HG02642 (cell line): ENCODE results near the gene GPRC5D.

Experiments
- ATAC-seq: cut with Tn5 transposase; IDR thresholded peaks from one replicate; pipeline ENCODE4 v1.9.1; 2021; ENCODE audit warnings: mild to moderate bottlenecking; ENCODE audit not compliant: unreplicated experiment, poor library complexity

The GPRC5D gene

GRCh38 chr12:12982331-12982730 is 30.4 kb upstream of the GPRC5D start:
- ATAC-seq = no peak

- ATAC-seq = no peak
Observed at GRCh38 chr12:12979731-12980259, 27.8 kb upstream of the GPRC5D start.

- no peak for ATAC-seq
Observed at GRCh38 chr12:12979126-12979525, 27.2 kb upstream of the GPRC5D start.

- ATAC-seq = no peak
Observed at GRCh38 chr12:12977231-12977630, 25.3 kb upstream of the GPRC5D start.

- ATAC-seq = no peak
Observed at GRCh38 chr12:12976366-12976765, 24.4 kb upstream of the GPRC5D start.

- ATAC-seq = no peak
Observed at GRCh38 chr12:12975322-12976077, 23.5 kb upstream of the GPRC5D start.

GRCh38 chr12:12974211-12974610 is 22.2 kb upstream of the GPRC5D start:
- no peak for ATAC-seq

- ATAC-seq = no peak
Observed at GRCh38 chr12:12973019-12973418, 21.0 kb upstream of the GPRC5D start.

- no peak for ATAC-seq
Observed at GRCh38 chr12:12965836-12966235, 13.9 kb upstream of the GPRC5D start.

GRCh38 chr12:12964255-12964654 is 12.3 kb upstream of the GPRC5D start:
- ATAC-seq = no peak

GRCh38 chr12:12960639-12961209 is 8.8 kb upstream of the GPRC5D start:
- no peak for ATAC-seq

- no peak for ATAC-seq
Observed at GRCh38 chr12:12958886-12959285, 6.9 kb upstream of the GPRC5D start.

- no peak for ATAC-seq
Observed at GRCh38 chr12:12954878-12955625, 3.1 kb upstream of the GPRC5D start.

GRCh38 chr12:12954356-12954755 is 2.4 kb upstream of the GPRC5D start:
- no peak for ATAC-seq

GRCh38 chr12:12951504-12951903 is 466 bp downstream of the GPRC5D start:
- ATAC-seq = no peak

- no peak for ATAC-seq
Observed at GRCh38 chr12:12947902-12948301, 4.1 kb downstream of the GPRC5D start.

- ATAC-seq = no peak
Observed at GRCh38 chr12:12946686-12947355, 5.1 kb downstream of the GPRC5D start.

GRCh38 chr12:12945591-12945990 is 6.4 kb downstream of the GPRC5D start:
- ATAC-seq = no peak

- ATAC-seq = no peak
Observed at GRCh38 chr12:12943586-12944260, 8.2 kb downstream of the GPRC5D start.
